Forelimb muscle (tissue), 1 donor: ENCODE measurements around the gene TECTB. TPM values are rescaled to one million over a fixed set of nuclear protein-coding genes. Genes with fewer than 3 reads are reported as not detected.

Source experiments
- DNase-seq: peaks from one replicate; pipeline ENCODE4 v3.0.0-alpha.2; 2013; ENCODE audit warnings: low read depth
- polyA plus RNA-seq: library from polyadenylated mRNA; unstranded; fragments of 120-200 nt; gene quantifications from one replicate; pipeline ENCODE4 v1.2.1, GENCODE V29; 2013; ENCODE audit not compliant: insufficient read length

Gene TECTB
- polyA plus RNA-seq, 1 donor, result not detected

GRCh38 chr10:112346774-112347173, 63.6 kb downstream of the TECTB start:
- DNase-seq, result no peak

- DNase-seq, result no peak
Observed at GRCh38 chr10:112347709-112348671, 64.8 kb downstream of the TECTB start.

DNA sequence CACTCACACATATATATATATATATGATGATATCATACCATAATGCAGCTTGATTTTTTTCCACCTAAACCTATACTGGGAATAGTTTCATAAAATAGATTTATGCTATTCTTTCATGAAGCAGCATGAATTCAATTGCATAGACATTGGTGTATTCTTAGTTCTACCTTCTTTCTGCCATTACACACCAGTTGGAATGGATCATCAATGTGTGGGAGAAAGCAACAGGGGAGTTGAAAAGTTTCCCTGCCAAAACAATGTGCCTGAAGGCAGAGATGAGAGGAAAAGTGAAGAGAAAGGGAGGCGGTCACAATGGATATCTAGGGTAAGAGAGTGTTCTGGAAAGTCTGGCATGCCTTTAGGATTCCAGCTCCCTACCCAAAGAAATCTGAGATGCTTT, 65.6 kb downstream of the TECTB start:
- no peak for DNase-seq

DNA sequence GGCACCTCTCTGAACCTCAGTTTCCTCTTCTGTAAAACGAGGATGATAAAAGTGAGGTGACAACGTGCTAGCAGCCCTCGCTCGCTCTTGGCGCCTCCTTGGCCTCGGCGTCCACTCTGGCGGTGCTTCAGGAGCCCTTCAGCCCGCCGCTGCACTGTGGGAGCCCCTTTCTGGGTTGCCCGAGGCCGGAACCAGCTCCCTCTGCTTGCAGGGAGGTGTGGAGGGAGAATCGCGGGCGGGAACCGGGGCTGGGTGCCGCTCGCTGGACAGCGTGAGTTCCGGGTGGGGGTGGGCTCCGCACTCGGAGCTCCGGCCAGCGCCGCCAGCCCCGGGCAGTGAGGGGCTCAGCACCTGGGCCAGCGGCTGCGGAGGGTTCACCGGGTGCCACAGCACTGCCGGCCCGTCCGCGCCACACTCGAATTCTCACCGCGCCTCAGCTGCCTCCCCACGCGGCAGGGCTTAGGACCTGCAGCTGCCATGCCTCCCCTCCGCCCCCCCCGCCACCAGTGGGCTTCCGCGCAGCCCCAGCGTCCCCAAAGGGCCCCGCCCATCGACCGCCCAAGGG, 66.4 kb downstream of the TECTB start:
- DNase-seq, result no peak

GRCh38 chr10:112351146-112351545, 67.9 kb downstream of the TECTB start:
- no peak for DNase-seq

DNA sequence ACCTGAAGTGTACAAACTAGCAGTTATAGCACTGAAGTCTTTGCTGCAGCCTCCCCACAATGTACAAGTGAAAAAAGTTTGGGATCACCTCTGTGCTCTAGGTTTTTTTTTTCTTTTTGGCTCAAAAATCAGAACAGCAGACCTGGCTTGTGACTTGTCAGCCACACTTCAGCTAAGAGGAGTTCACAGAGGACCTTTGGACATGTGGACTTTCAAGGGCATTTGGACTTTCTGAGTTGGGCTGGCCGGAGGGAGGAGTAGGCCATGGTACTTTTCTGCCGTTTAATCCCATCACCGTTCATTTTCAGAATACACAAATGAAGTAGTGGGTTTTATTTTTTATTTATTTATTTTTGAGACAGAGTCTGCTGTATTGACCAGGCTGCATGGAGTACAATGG, 68.8 kb downstream of the TECTB start:
- no peak for DNase-seq

DNA sequence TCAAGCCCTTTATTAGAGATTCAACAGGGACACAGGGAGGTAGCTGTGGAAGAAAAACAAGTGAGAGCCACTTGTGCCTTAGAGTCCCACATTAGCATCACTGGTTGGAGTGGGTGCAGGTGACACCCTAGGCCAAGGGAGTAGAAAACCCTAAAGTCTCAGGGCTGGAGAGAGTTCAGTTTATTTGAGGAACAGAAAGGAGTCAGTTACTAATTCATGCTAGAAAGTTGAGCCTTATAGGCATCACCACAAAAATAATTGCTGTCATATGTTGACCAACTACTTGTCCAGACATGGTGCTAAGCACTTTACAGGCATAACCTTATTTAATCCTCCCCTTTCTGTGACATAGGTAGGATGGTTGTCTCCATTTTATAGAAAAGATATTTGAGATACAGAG, 69.8 kb downstream of the TECTB start:
- no peak for DNase-seq

Other genes with a start within 250 kb of the TECTB start
- gene GPAM, start 99.6 kb upstream of the TECTB start, polyA plus RNA-seq, result 9.6 TPM
- gene ACSL5, start 90.7 kb downstream of the TECTB start, polyA plus RNA-seq, result 2.0 TPM
- gene ZDHHC6, start 163.5 kb downstream of the TECTB start, polyA plus RNA-seq, result 30.0 TPM
- 13.0 TPM for gene VTI1A, start 163.8 kb downstream of the TECTB start, polyA plus RNA-seq